ENCODE data around the gene RC3H2. TPM values are rescaled to one million over a fixed set of nuclear protein-coding genes. Genes with fewer than 3 reads are reported as not detected.

The RC3H2 gene
- total RNA-seq, 2 donors from 2014 or later, result 34.4 to 44.9 TPM

DNA sequence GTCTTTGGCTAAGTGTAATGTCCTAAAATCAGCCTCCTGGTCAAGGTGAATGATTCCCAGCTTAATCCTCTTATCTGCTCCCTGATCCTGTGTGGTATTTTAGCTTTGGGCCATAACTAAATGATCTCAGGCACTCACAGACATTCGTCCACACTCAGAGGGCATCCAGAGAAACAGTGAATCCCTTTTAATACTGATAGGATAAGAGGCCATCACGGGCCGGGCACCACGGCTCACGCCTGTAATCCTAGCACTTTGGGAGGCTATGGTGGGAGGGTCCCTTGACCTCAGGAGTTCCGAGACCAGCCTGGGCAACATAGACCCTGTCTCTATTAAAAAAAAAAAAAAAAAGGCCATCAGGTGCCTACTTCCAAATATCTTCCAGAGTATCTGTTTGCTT lies 83.1 kb downstream of the RC3H2 start:
- Histone ChIP-seq H3K27ac (no peak overlapping the region), H3K9ac (ENCODE audit: low read depth in 2 of 2, low read length in 2 of 2) (no peak overlapping the region), H3K36me3 (no peaks in the 10 kb centered on the region), H3K4me1 (peaks cover 4% of the 10 kb centered on the region), H3K9me3 (no peaks in the 10 kb centered on the region), H3K4me3 (no peak overlapping the region), H3K27me3 (no peaks in the 10 kb centered on the region)
- no peak for TF ChIP-seq CTCF (IDR thresholded peaks at IDR 0.05)
- intact Hi-C loops (cut with DNase I), result no loop called here
- no peak for DNase-seq

GRCh38 chr9:122821278-122821943 lies 83.7 kb downstream of the RC3H2 start:
- no peak overlapping the region for H3K27ac ChIP-seq
- no peak for TF ChIP-seq CTCF (IDR thresholded peaks at IDR 0.05)
- no peak overlapping the region for H3K4me3 ChIP-seq
- intact Hi-C loops (cut with DNase I), result no loop called here
- no peak overlapping the region for H3K9ac ChIP-seq (ENCODE audit: low read depth in 2 of 2, low read length in 2 of 2)
- no peaks in the 10 kb centered on the region for H3K36me3 ChIP-seq
- DNase-seq, result peak; percentile 44
- no peaks in the 10 kb centered on the region for H3K27me3 ChIP-seq
- H3K4me1 ChIP-seq, result no peaks in the 10 kb centered on the region
- no peaks in the 10 kb centered on the region for H3K9me3 ChIP-seq

- Histone ChIP-seq H3K27me3 (no peaks in the 10 kb centered on the region), H3K9ac (ENCODE audit: low read depth in 2 of 2, low read length in 2 of 2) (no peak overlapping the region), H3K36me3 (no peaks in the 10 kb centered on the region), H3K4me1 (no peaks in the 10 kb centered on the region), H3K4me3 (no peak overlapping the region), H3K27ac (peak overlapping the region; percentile 14), H3K9me3 (no peaks in the 10 kb centered on the region)
- intact Hi-C loops (cut with DNase I), result no loop called here
- no peak for DNase-seq
- no peak for TF ChIP-seq CTCF (IDR thresholded peaks at IDR 0.05)
These were observed 84.7 kb downstream of the RC3H2 start for GRCh38 chr9:122820490-122820845.

DNA sequence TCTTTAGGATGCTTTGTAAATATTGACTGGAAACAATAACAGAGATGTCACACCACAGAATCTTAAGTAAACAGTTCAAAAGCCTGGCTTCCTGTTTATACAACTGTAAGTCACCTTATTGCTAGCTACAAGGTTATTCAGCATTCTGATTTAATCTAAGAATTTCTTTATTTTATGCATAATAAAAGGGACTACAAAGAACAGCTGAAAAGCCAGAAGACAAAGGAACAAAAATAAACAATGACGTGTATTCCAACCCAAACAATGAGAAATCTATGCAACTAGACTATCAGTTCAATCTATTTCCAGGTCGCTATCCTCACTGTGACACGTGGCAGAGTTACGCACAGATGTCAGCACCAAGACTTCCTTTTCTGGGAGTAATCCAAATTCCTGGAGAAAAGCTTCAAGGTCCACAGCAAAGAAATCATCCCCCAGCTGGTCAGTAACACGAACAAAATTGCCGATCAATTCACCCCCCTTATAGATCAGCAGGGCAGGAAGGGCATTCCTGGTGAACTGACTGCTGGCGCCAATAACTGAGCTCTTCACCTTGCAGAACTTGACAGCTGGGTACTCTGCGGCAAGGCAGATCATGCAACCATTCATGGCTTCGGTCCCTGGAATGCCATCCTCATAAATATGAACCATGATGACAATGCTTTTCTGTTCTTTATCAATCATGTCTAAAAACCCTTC lies 85.2 kb downstream of the RC3H2 start:
- Histone ChIP-seq H3K4me1 (no peaks in the 10 kb centered on the region), H3K9ac (ENCODE audit: low read depth in 2 of 2, low read length in 2 of 2) (no peak overlapping the region), H3K27ac (peak overlapping the region; percentile 32), H3K4me3 (no peak overlapping the region), H3K27me3 (no peaks in the 10 kb centered on the region), H3K36me3 (no peaks in the 10 kb centered on the region), H3K9me3 (no peaks in the 10 kb centered on the region)
- no peak for DNase-seq
- TF ChIP-seq CTCF (IDR thresholded peaks at IDR 0.05), result no peak
- intact Hi-C loops (cut with DNase I), result no loop called here

DNA sequence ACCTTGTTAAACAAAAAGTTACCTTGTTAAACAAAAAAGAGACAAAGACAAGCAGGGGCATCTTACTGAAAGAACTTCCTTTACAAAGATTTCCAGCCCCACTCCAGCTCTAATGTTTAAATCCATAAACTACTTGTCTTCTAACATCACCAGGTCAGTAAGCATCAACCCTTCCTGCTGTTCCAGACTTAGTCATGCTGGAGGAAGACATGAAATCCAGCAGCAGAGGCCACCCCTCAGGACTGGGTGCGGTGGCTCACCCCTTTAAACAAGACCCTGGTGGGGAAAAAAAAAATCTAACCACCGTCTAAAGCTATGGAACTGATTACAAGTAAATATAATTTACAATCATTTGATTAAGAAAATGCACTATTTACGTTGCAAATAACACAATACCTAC lies 85.8 kb downstream of the RC3H2 start:
- Histone ChIP-seq H3K27me3 (no peaks in the 10 kb centered on the region), H3K9ac (ENCODE audit: low read depth in 2 of 2, low read length in 2 of 2) (no peak overlapping the region), H3K27ac (peak overlapping the region; percentile 32), H3K4me1 (no peaks in the 10 kb centered on the region), H3K36me3 (no peaks in the 10 kb centered on the region), H3K9me3 (no peaks in the 10 kb centered on the region), H3K4me3 (no peak overlapping the region)
- no peak for DNase-seq
- intact Hi-C loops (cut with DNase I), result no loop called here
- no peak for TF ChIP-seq CTCF (IDR thresholded peaks at IDR 0.05)
